H1 (cell line): ENCODE results near the gene RGS6. TPM values are rescaled to one million over a fixed set of nuclear protein-coding genes. Genes with fewer than 3 reads are reported as not detected.
A peak's percentile ranks its signal among the peaks of the same experiment; 100 is the strongest.

Experiments used
- CTCF ChIA-PET: fragments of 300-600 bp; sonication (Branson Sonifier 250); formaldehyde crosslinking; loops from one replicate; lab custom pipeline; 2021; ENCODE audit not compliant: partially characterized antibody; lab: Charles Lee
- POLR2A ChIA-PET: fragments of 300-600 bp; sonication (Branson Sonifier 250); formaldehyde crosslinking; loops from one replicate; lab custom pipeline; 2021; ENCODE audit warnings: inconsistent platforms; ENCODE audit not compliant: partially characterized antibody; lab: Charles Lee
- DNase-seq, 2 experiments: peaks; one replicate each; pipeline versions ENCODE4 v3.0.0 to v3.0.0-alpha.2; 2010 to 2022; ENCODE audit warnings: low spot score in 2 of 2, low read depth in 1 of 2, mixed read lengths in 1 of 2
- FAIRE-seq: peaks from 2 replicates; lab custom pipeline; 2011; peaks lifted over from hg19 to GRCh38; lab: Jason Lieb, UNC
- H2AFZ ChIP-seq: 2 replicates; pipeline ENCODE4 v1.8.1; 2012; ENCODE audit warnings: low read length, inconsistent platforms
- H2AK5ac ChIP-seq: 2 replicates; pipeline ENCODE4 v1.6.1; 2013; ENCODE audit warnings: low read depth, low read length
- H2BK120ac ChIP-seq: replicated peaks from 2 replicates; pipeline ENCODE3; 2013; ENCODE audit warnings: low read depth, low read length, inconsistent platforms
- H2BK12ac ChIP-seq: 2 replicates; pipeline ENCODE4 v1.6.1; 2013; ENCODE audit warnings: low read depth, low read length
- H2BK15ac ChIP-seq: 2 replicates; pipeline ENCODE4 v1.6.1; 2013; ENCODE audit warnings: low read length
- H2BK20ac ChIP-seq: 2 replicates; pipeline ENCODE4 v1.6.1; 2013; ENCODE audit warnings: low read length
- H2BK5ac ChIP-seq: 2 replicates; pipeline ENCODE4 v1.6.1; 2013; ENCODE audit warnings: low read depth, low read length
- H3K14ac ChIP-seq: 2 replicates; pipeline ENCODE4 v1.6.1; 2013; ENCODE audit warnings: inconsistent platforms; ENCODE audit not compliant: insufficient read length
- H3K18ac ChIP-seq: 2 replicates; pipeline ENCODE4 v1.6.1; 2013; ENCODE audit warnings: low read length; ENCODE audit errors: extremely low read depth
- H3K23ac ChIP-seq: 2 replicates; pipeline ENCODE4 v1.6.1; 2013; ENCODE audit warnings: inconsistent platforms; ENCODE audit not compliant: insufficient read length
- H3K23me2 ChIP-seq: 2 replicates; pipeline ENCODE4 v1.6.1; 2013; ENCODE audit warnings: low read depth, low read length
- H3K27ac ChIP-seq: 2 replicates; pipeline ENCODE4 v1.6.1; 2011; ENCODE audit warnings: low read depth, low read length, inconsistent platforms
- H3K27me3 ChIP-seq, 4 experiments: replicated peaks in 1 of 4; 1 replicate in 1 of 4; 2 replicates in 3 of 4; pipeline versions ENCODE4 v1.6.1 to v1.8.1; 2011 to 2013; ENCODE audit warnings: low read length in 3 of 4, mild to moderate bottlenecking in 3 of 4, inconsistent platforms in 2 of 4, mixed read lengths in 2 of 4, moderate library complexity in 1 of 4; ENCODE audit not compliant: control insufficient read depth in 3 of 4, insufficient read depth in 3 of 4; ENCODE audit errors: extremely low read depth in 1 of 4
- H3K36me3 ChIP-seq, 4 experiments: 2 replicates each; pipeline versions ENCODE4 v1.6.1 to v1.8.1; 2011 to 2013; ENCODE audit warnings: mild to moderate bottlenecking in 4 of 4, low read length in 3 of 4, moderate library complexity in 2 of 4, control low read depth in 1 of 4, inconsistent platforms in 1 of 4; ENCODE audit not compliant: insufficient read depth in 4 of 4, control insufficient read depth in 2 of 4
- H3K4ac ChIP-seq: replicated peaks from 2 replicates; pipeline ENCODE3; 2013; ENCODE audit warnings: low read length, low read depth, mixed read lengths, inconsistent platforms; ENCODE audit not compliant: insufficient read length
- H3K4me1 ChIP-seq, 4 experiments: replicated peaks in 1 of 4; 1 replicate in 1 of 4; 2 replicates in 3 of 4; pipeline versions ENCODE4 v1.6.1 to v1.8.1; 2011 to 2013; ENCODE audit warnings: low read length in 3 of 4, inconsistent platforms in 2 of 4, mixed read lengths in 1 of 4; ENCODE audit not compliant: insufficient read depth in 4 of 4, control insufficient read depth in 3 of 4
- H3K4me2 ChIP-seq, 2 experiments: 2 replicates each; pipeline versions ENCODE4 v1.6.1 to v1.8.1; 2011 to 2013; ENCODE audit warnings: low read depth in 2 of 2, low read length in 2 of 2, control low read depth in 1 of 2, inconsistent platforms in 1 of 2, mild to moderate bottlenecking in 1 of 2; ENCODE audit not compliant: insufficient read depth in 1 of 2
- H3K4me3 ChIP-seq, 4 experiments: fragments of 200-600, 300-600 bp in 1 of 4; sonication (generic), shearing (Covaris generic), sonication (Bioruptor Twin) in 1 of 4; 2 replicates each; pipeline versions ENCODE4 v1.5.1 to v1.8.1; 2011 to 2016; ENCODE audit warnings: low read length in 4 of 4, low read depth in 3 of 4, control low read depth in 2 of 4, inconsistent platforms in 2 of 4, mild to moderate bottlenecking in 2 of 4, mixed read lengths in 1 of 4, moderate library complexity in 1 of 4; ENCODE audit not compliant: insufficient read depth in 2 of 4; ENCODE audit errors: extremely low read depth in 1 of 4
- H3K56ac ChIP-seq: replicated peaks from 2 replicates; pipeline ENCODE3; 2013; ENCODE audit warnings: low read depth, mild to moderate bottlenecking, mixed read lengths, low read length, inconsistent platforms; ENCODE audit not compliant: insufficient read length
- H3K79me1 ChIP-seq: 2 replicates; pipeline ENCODE4 v1.6.1; 2013; ENCODE audit warnings: low read depth, low read length, control low read depth
- H3K79me2 ChIP-seq, 2 experiments: 2 replicates each; pipeline versions ENCODE4 v1.6.1 to v1.8.1; 2012 to 2013; ENCODE audit warnings: low read length in 2 of 2, mild to moderate bottlenecking in 2 of 2, inconsistent platforms in 1 of 2; ENCODE audit not compliant: insufficient read depth in 2 of 2, control insufficient read depth in 1 of 2
- H3K9ac ChIP-seq, 4 experiments: replicated peaks in 1 of 4; 1 replicate in 1 of 4; 2 replicates in 3 of 4; pipeline versions ENCODE4 v1.6.1 to v1.8.1; 2011 to 2013; ENCODE audit warnings: low read depth in 3 of 4, low read length in 3 of 4, control low read depth in 2 of 4, mild to moderate bottlenecking in 2 of 4, moderate library complexity in 2 of 4, inconsistent platforms in 1 of 4; ENCODE audit errors: extremely low read depth in 1 of 4
- H3K9me3 ChIP-seq, 2 experiments: 2 replicates each; pipeline versions ENCODE4 v1.6.1 to v1.8.1; 2012 to 2013; ENCODE audit warnings: mild to moderate bottlenecking in 2 of 2, moderate library complexity in 2 of 2, control low read depth in 1 of 2, inconsistent platforms in 1 of 2, low read depth in 1 of 2, low read length in 1 of 2, mixed read lengths in 1 of 2; ENCODE audit not compliant: insufficient read depth in 2 of 2
- H4K20me1 ChIP-seq, 2 experiments: replicated peaks in 1 of 2; 2 replicates each; pipeline versions ENCODE3 to v1.8.1; 2011 to 2013; ENCODE audit warnings: inconsistent platforms in 2 of 2, low read length in 2 of 2, mild to moderate bottlenecking in 1 of 2; ENCODE audit not compliant: insufficient read depth in 2 of 2, control insufficient read depth in 1 of 2
- H4K5ac ChIP-seq: 2 replicates; pipeline ENCODE4 v1.6.1; 2013; ENCODE audit warnings: low read length, low read depth, mixed read lengths, inconsistent platforms; ENCODE audit not compliant: insufficient read length
- H4K8ac ChIP-seq: 2 replicates; pipeline ENCODE4 v1.8.0; 2013; ENCODE audit warnings: mild to moderate bottlenecking, moderate library complexity, low read length, inconsistent platforms; ENCODE audit not compliant: insufficient read depth; ENCODE audit errors: extremely low read depth
- H4K91ac ChIP-seq: replicated peaks from 2 replicates; pipeline ENCODE3; 2013; ENCODE audit warnings: low read length, mixed read lengths, inconsistent platforms; ENCODE audit not compliant: insufficient read length
- ATF2 ChIP-seq: IDR thresholded peaks from 2 replicates; pipeline ENCODE4 v1.6.1; 2012; ENCODE audit warnings: low read length, inconsistent platforms
- CBX5 ChIP-seq: fragments of 300-800, 300-1000 bp; sonication (generic); IDR thresholded peaks from 2 replicates; pipeline ENCODE4 v1.7.1; 2016; ENCODE audit warnings: antibody characterized with exemption, low read length, low read depth
- CHD2 ChIP-seq: IDR thresholded peaks from 2 replicates; pipeline ENCODE4 v1.6.1; 2012; ENCODE audit warnings: low read length, improper control_type of control experiment
- CREB1 ChIP-seq: IDR thresholded peaks from 2 replicates; pipeline ENCODE4 v1.6.1; 2012; ENCODE audit warnings: inconsistent platforms
- EGR1 ChIP-seq: IDR thresholded peaks from 2 replicates; pipeline ENCODE4 v1.6.1; 2011; ENCODE audit warnings: low read depth, low read length, borderline replicate concordance
- GTF2F1 ChIP-seq: IDR thresholded peaks from 2 replicates; pipeline ENCODE4 v1.6.1; 2012; ENCODE audit warnings: low read depth, low read length, improper control_type of control experiment, borderline replicate concordance
- HDAC2 ChIP-seq, 2 experiments: fragments of 300-600 bp in 1 of 2; sonication (generic) in 1 of 2; IDR thresholded peaks; 2 replicates each; pipeline ENCODE4 v1.6.1; 2011 to 2012; ENCODE audit warnings: low read depth in 2 of 2, low read length in 2 of 2, mild to moderate bottlenecking in 2 of 2, moderate library complexity in 2 of 2, borderline replicate concordance in 1 of 2, inconsistent platforms in 1 of 2
- JUND ChIP-seq: IDR thresholded peaks from 2 replicates; pipeline ENCODE4 v1.6.1; 2011; ENCODE audit warnings: mild to moderate bottlenecking, improper control_type of control experiment, low read length
- RAD21 ChIP-seq, 2 experiments: IDR thresholded peaks in 1 of 2; conservative IDR thresholded peaks in 1 of 2; 2 replicates each; pipeline ENCODE4 v1.6.1; 2011; ENCODE audit warnings: low read depth in 2 of 2, low read length in 2 of 2, improper control_type of control experiment in 1 of 2, inconsistent platforms in 1 of 2, mild to moderate bottlenecking in 1 of 2, moderate library complexity in 1 of 2
- RXRA ChIP-seq: IDR thresholded peaks from 2 replicates; pipeline ENCODE4 v1.6.1; 2011; ENCODE audit warnings: low read depth, mild to moderate bottlenecking, low read length, moderate library complexity; ENCODE audit not compliant: insufficient read depth
- SP1 ChIP-seq: IDR thresholded peaks from 2 replicates; pipeline ENCODE4 v1.6.1; 2011; ENCODE audit warnings: low read depth, low read length
- TEAD4 ChIP-seq: IDR thresholded peaks from 2 replicates; pipeline ENCODE4 v1.6.1; 2012; ENCODE audit warnings: low read depth, low read length, inconsistent platforms, mixed read lengths
- WGBS, 2 experiments: shearing (Covaris generic) in 1 of 2; methylation state at CpG; one replicate each; pipeline versions ENCODE4 v1.1.6 to v1.1.7; 2013 to 2015; ENCODE audit warnings: low lambda C conversion rate in 2 of 2, mixed read lengths in 2 of 2, inconsistent platforms in 1 of 2, low coverage in 1 of 2, missing lambda C conversion rate in 1 of 2; ENCODE audit not compliant: insufficient replicate concordance in 2 of 2, insufficient coverage in 1 of 2, insufficient read length in 1 of 2; ENCODE audit errors: extremely low coverage in 1 of 2, missing lambda C conversion rate in 1 of 2; 5-methylcytosine and 5-hydroxymethylcytosine counted together
- polyA plus RNA-seq, 7 experiments: library from polyadenylated mRNA; depleted of rRNA in 3 of 7; stranded (reverse) in 5 of 7; unstranded in 2 of 7; fragments of >200 nt in 5 of 7; fragments of 200-250 nt in 2 of 7; gene quantifications; 1 replicate in 5 of 7; 2 replicates in 1 of 7; 4 replicates in 1 of 7; pipeline versions ENCODE4 v1.2.1 to v1.2.3, GENCODE V29; 2011 to 2013; ENCODE audit warnings: missing spikeins in 2 of 7, mixed read lengths in 2 of 7
- total RNA-seq: library from RNA; stranded (reverse); fragmentation: NEBNext Ultra II Directional; extraction: Animal tissue kit (Norgen Biotek cat#: 25700); gene quantifications from 2 replicates; pipeline ENCODE4 v1.2.1, GENCODE V29; 2021

Gene RGS6
- total and polyA plus RNA-seq, 2 of the 8 experiments (the other 6 are each of a cell fraction or from before 2014, with no cell fraction given) = 0.26 to 1.1 TPM

GRCh38 chr14:71891970-71892369 lies 40.3 kb upstream of the RGS6 start:
- CTCF ChIA-PET = interaction anchor here (0.9 to 1.4 kb wide), 5 partner anchors 28 to 527 kb away, joined by 3 to 4 read pairs (median 3); no protein-coding TSS in a partner anchor
- no peak for FAIRE-seq
- Histone ChIP-seq H2AFZ (no peak overlapping the region), H4K8ac (no peak overlapping the region), H3K4me2 (peak overlapping the region in 1 of 2 experiments; percentile 33; a peak in 2 of 4 replicates), H3K79me2 (no peaks in the 10 kb centered on the region), H3K27me3 (no peaks in the 10 kb centered on the region), H3K56ac (no peak overlapping the region), H3K4me1 (peaks cover 0 to 13% (median 5%) of the 10 kb centered on the region in 4 experiments; a peak in 5 of 7 replicates), H2BK5ac (0 out of 2 replicates have a peak overlapping the region, but pooled peaks have one; percentile 12), H2AK5ac (no peak overlapping the region), H3K23me2 (no peaks in the 10 kb centered on the region), H3K79me1 (no peaks in the 10 kb centered on the region), H2BK15ac (no peak overlapping the region), H3K4me3 (peak overlapping the region in 1 of 4 experiments; percentile 1; a peak in 1 of 8 replicates), H3K14ac (no peak overlapping the region), H2BK120ac (no peak overlapping the region), H3K9me3 (no peaks in the 10 kb centered on the region), H3K36me3 (no peaks in the 10 kb centered on the region), H3K9ac (no peak overlapping the region), H3K18ac (no peak overlapping the region), H3K27ac (0 out of 2 replicates have a peak overlapping the region, but pooled peaks have one; percentile 13), H2BK12ac (no peak overlapping the region; the same call in 1 of the 2 replicates), H2BK20ac (no peak overlapping the region), H4K5ac (no peak overlapping the region), H3K4ac (no peak overlapping the region), H4K91ac (no peak overlapping the region), H4K20me1 (no peaks in the 10 kb centered on the region), H3K23ac (no peak overlapping the region)
- 19% methylated on average over 1 of the region's 1 CpG; no CpG with 5 or more reads in 1 of the 2 experiments for WGBS, 2 experiments
- POLR2A ChIA-PET = interaction anchor here (1.2 kb wide), 1 partner anchor 985 kb away, joined by 3 read pairs; the partner anchor contains the start of gene PCNX1
- peak in 1 of 2 experiments; percentile 23 for DNase-seq
- TF ChIP-seq CREB1 (no peak), ATF2 (no peak), CBX5 (no peak), GTF2F1 (no peak), CHD2 (no peak), RAD21 (IDR thresholded peaks at IDR 0.05 in 1 of 2, conservative IDR thresholded peaks at IDR 0.05 in 1 of 2; ENCODE audit: low read depth in 2 of 2, low read length in 2 of 2) (no peak), JUND (no peak), RXRA (no peak), HDAC2 (IDR thresholded peaks at IDR 0.05; ENCODE audit: borderline replicate concordance in 1 of 2, low read depth in 2 of 2, low read length in 2 of 2) (no peak), SP1 (0 out of 2 replicates have a peak, but pooled peaks have one; percentile 13), EGR1 (no peak), TEAD4 (0 out of 2 replicates have a peak, but pooled peaks have one; percentile 23)
